OCI-LY1 (cell line): ENCODE data around the gene HMGN4.

Experiments
- H2AFZ ChIP-seq: fragments of 200-600 bp; sonication (generic), shearing (Covaris generic); 2 replicates; pipeline ENCODE4 v1.6.0; 2014; ENCODE audit warnings: antibody characterized with exemption, mild to moderate bottlenecking, low read length
- H3F3A ChIP-seq: fragments of 200-600 bp; sonication (generic), shearing (Covaris generic); 2 replicates; pipeline ENCODE4 v1.6.0; 2014; ENCODE audit warnings: mild to moderate bottlenecking, antibody characterized with exemption, low read length, moderate library complexity; ENCODE audit not compliant: insufficient read depth
- H3K27ac ChIP-seq: fragments of 200-600 bp; sonication (generic); 2 replicates; pipeline ENCODE4 v1.5.1; 2014; ENCODE audit warnings: low read length, mixed run types, mild to moderate bottlenecking, low read depth; ENCODE audit not compliant: poor library complexity, severe bottlenecking
- H3K27me3 ChIP-seq: fragments of 200-600 bp; sonication (generic); 2 replicates; pipeline ENCODE4 v1.6.0; 2014; ENCODE audit warnings: antibody characterized with exemption, mild to moderate bottlenecking, low read length, moderate library complexity; ENCODE audit not compliant: insufficient read depth
- H3K36me3 ChIP-seq: fragments of 200-600 bp; sonication (generic); 2 replicates; pipeline ENCODE4 v1.6.1; 2014; ENCODE audit warnings: mild to moderate bottlenecking, antibody characterized with exemption, low read length, moderate library complexity, mixed read lengths; ENCODE audit not compliant: insufficient read depth
- H3K4me1 ChIP-seq: fragments of 200-600 bp; sonication (generic); 2 replicates; pipeline ENCODE4 v1.5.1; 2014; ENCODE audit warnings: mild to moderate bottlenecking, low read length, moderate library complexity; ENCODE audit not compliant: insufficient read depth, severe bottlenecking
- H3K4me2 ChIP-seq: fragments of 200-600 bp; sonication (generic), shearing (Covaris generic); 2 replicates; pipeline ENCODE4 v1.6.1; 2014; ENCODE audit warnings: low read length
- H3K4me3 ChIP-seq: fragments of 200-600 bp; sonication (generic); 2 replicates; pipeline ENCODE4 v1.5.1; 2014; ENCODE audit warnings: low read length, low read depth, mild to moderate bottlenecking, mixed read lengths; ENCODE audit not compliant: poor library complexity, severe bottlenecking
- H3K79me2 ChIP-seq: fragments of 200-600 bp; shearing (Covaris generic); 2 replicates; pipeline ENCODE4 v1.6.1; 2016; ENCODE audit warnings: mixed run types, low read length, mixed read lengths; ENCODE audit not compliant: insufficient read depth
- H3K9ac ChIP-seq: fragments of 200-600 bp; sonication (generic), shearing (Covaris generic); 2 replicates; pipeline ENCODE4 v1.6.1; 2014; ENCODE audit warnings: mild to moderate bottlenecking, low read length, mixed read lengths
- H3K9me2 ChIP-seq: fragments of 200-600 bp; sonication (generic), shearing (Covaris generic); 2 replicates; pipeline ENCODE4 v1.6.1; 2014; ENCODE audit warnings: low read depth, mild to moderate bottlenecking, low read length, mixed read lengths
- H3K9me3 ChIP-seq: fragments of 200-600 bp; shearing (Covaris generic); 2 replicates; pipeline ENCODE4 v1.6.1; 2014; ENCODE audit warnings: low read length, mixed read lengths
- H4K20me1 ChIP-seq: fragments of 200-600 bp; sonication (generic), shearing (Covaris generic); 2 replicates; pipeline ENCODE4 v1.6.0; 2016; ENCODE audit warnings: mild to moderate bottlenecking, low read length; ENCODE audit not compliant: insufficient read depth
- CTCF ChIP-seq: fragments of 200-600 bp; sonication (generic), shearing (Covaris generic); IDR thresholded peaks from 2 replicates; pipeline ENCODE4 v1.5.1; 2017; ENCODE audit warnings: mild to moderate bottlenecking, antibody characterized with exemption, low read length, moderate library complexity, mixed read lengths
- EZH2 ChIP-seq: fragments of 200-600 bp; sonication (generic), shearing (Covaris generic); IDR thresholded peaks from 2 replicates; pipeline ENCODE4 v1.8.0; 2017; ENCODE audit warnings: borderline replicate concordance, mixed run types, mild to moderate bottlenecking, antibody characterized with exemption, low read length, moderate library complexity, mixed read lengths

HMGN4 gene

GRCh38 chr6:26537846-26538571, at the start of gene HMGN4:
HMGN4 (plus strand) TSS chr6:26538366; CDS start chr6:26545207, 6,841 bp downstream.
- 0 out of 2 replicates have a peak, but pooled peaks cover 9% of the 10 kb centered on the region for H3F3A ChIP-seq

GRCh38 chr6:26489996-26490964, 47.9 kb upstream of the HMGN4 start:
- no peaks in the 10 kb centered on the region for H3F3A ChIP-seq
- H2AFZ ChIP-seq: no peak overlapping the region
- H3K9ac ChIP-seq: no peak overlapping the region
- no peaks in the 10 kb centered on the region for H4K20me1 ChIP-seq
- H3K4me2 ChIP-seq: no peak overlapping the region
- no peaks in the 10 kb centered on the region; the same call in 1 of the 2 replicates for H3K9me3 ChIP-seq
- H3K4me3 ChIP-seq: no peak overlapping the region
- H3K9me2 ChIP-seq: no peaks in the 10 kb centered on the region
- no peaks in the 10 kb centered on the region for H3K79me2 ChIP-seq
- no peaks in the 10 kb centered on the region for H3K27me3 ChIP-seq
- H3K4me1 ChIP-seq: peaks cover 10% of the 10 kb centered on the region
- no peak for TF ChIP-seq CTCF
- no peak overlapping the region for H3K27ac ChIP-seq
- no peaks in the 10 kb centered on the region; the same call in 1 of the 2 replicates for H3K36me3 ChIP-seq

More at GRCh38 chr6:26537846-26538571, at the start of gene HMGN4:
- Histone ChIP-seq H3K27me3 (no peaks in the 10 kb centered on the region), H3K9me2 (no peaks in the 10 kb centered on the region), H3K27ac (peak within 1 kb of the TSS; percentile 95), H4K20me1 (no peaks in the 10 kb centered on the region), H3K9ac (peak within 1 kb of the TSS; percentile 92), H3K4me2 (peak within 1 kb of the TSS; percentile 93), H3K4me1 (peaks cover 61% of the 10 kb centered on the region), H3K79me2 (peaks cover 24% of the 10 kb centered on the region), H3K36me3 (peaks cover 12% of the 10 kb centered on the region; the same call in 1 of the 2 replicates), H3K4me3 (peak within 1 kb of the TSS; percentile 91), H2AFZ (no peak within 1 kb of the TSS; the same call in 1 of the 2 replicates), H3K9me3 (no peaks in the 10 kb centered on the region)
- peak; percentile 13; the same call in 1 of the 2 replicates for TF ChIP-seq CTCF
- TF ChIP-seq EZH2: no peak

GRCh38 chr6:26491604-26492003, 46.6 kb upstream of the HMGN4 start:
- no peak overlapping the region for H3K4me3 ChIP-seq
- H3K36me3 ChIP-seq: no peaks in the 10 kb centered on the region; the same call in 1 of the 2 replicates
- no peaks in the 10 kb centered on the region for H3K79me2 ChIP-seq
- no peak for TF ChIP-seq CTCF
- no peak for TF ChIP-seq EZH2
- no peaks in the 10 kb centered on the region for H4K20me1 ChIP-seq
- H3K4me2 ChIP-seq: no peak overlapping the region
- no peak overlapping the region for H2AFZ ChIP-seq
- peaks cover 10% of the 10 kb centered on the region for H3K4me1 ChIP-seq
- H3K27me3 ChIP-seq: no peaks in the 10 kb centered on the region
- no peak overlapping the region for H3K9ac ChIP-seq
- no peaks in the 10 kb centered on the region for H3F3A ChIP-seq
- H3K27ac ChIP-seq: no peak overlapping the region
- H3K9me2 ChIP-seq: no peaks in the 10 kb centered on the region
- H3K9me3 ChIP-seq: no peaks in the 10 kb centered on the region; the same call in 1 of the 2 replicates
